ENCODE measurements around the gene DCTPP1. TPM values are rescaled to one million over a fixed set of nuclear protein-coding genes. Genes with fewer than 3 reads are reported as not detected.

DCTPP1 gene
- polyA plus RNA-seq, 2 of the 4 experiments (the other 2 are of a cell fraction): 105 to 121 TPM

GRCh38 chr16:30472328-30472942 is 42.6 kb upstream of the DCTPP1 start, which contains the start of gene ITGAL:
Gene ITGAL, plus strand, starts transcription at chr16:30472742. Its CDS starts 96 bp downstream, at chr16:30472838.
- CTCF ChIA-PET: interaction anchor here (1.0 to 1.4 kb wide), 3 partner anchors 12 to 22 kb away, joined by 3 to 5 read pairs (median 3); no protein-coding TSS in a partner anchor
- no peak within 1 kb of the TSS for H3K27ac ChIP-seq
- POLR2A ChIA-PET: no interaction called here
- H3K4me1 ChIP-seq: no peaks in the 10 kb centered on the region
- no peaks in the 10 kb centered on the region for H3K9me3 ChIP-seq
- no peak within 1 kb of the TSS for H3K4me2 ChIP-seq
- WGBS (ENCODE audit: missing lambda C conversion rate): 67% methylated on average over 8 of the region's 8 CpGs
- no peak within 1 kb of the TSS for H3K4me3 ChIP-seq
- DNase-seq (ENCODE audit: low read depth in 1 of 2, low spot score in 1 of 2) (no peak), ATAC-seq (no peak), FAIRE-seq (no peak)
- TF ChIP-seq TFCP2L1 (CRISPR knock-in tag; IDR thresholded peaks at IDR 0.05) (no peak), PBX3 (IDR thresholded peaks at IDR 0.05) (no peak), SREBF2 (IDR thresholded peaks at IDR 0.05) (no peak), ESRRA (IDR thresholded peaks at IDR 0.05; ENCODE audit: borderline replicate concordance, low read length) (no peak), GATA3 (IDR thresholded peaks at IDR 0.05; ENCODE audit: borderline replicate concordance) (no peak), ELK1 (IDR thresholded peaks at IDR 0.05; ENCODE audit: low read depth, low read length) (no peak), CHD4 (IDR thresholded peaks at IDR 0.05; ENCODE audit: borderline replicate concordance) (no peak), BHLHE40 (IDR thresholded peaks at IDR 0.05; ENCODE audit: low read depth, low read length) (no peak), REST (IDR thresholded peaks at IDR 0.05) (no peak), JUN (IDR thresholded peaks at IDR 0.05) (no peak), TP53 (CRISPR knock-in tag; IDR thresholded peaks at IDR 0.05) (no peak), FOSL2 (IDR thresholded peaks at IDR 0.05) (no peak), FOSL2 (CRISPR knock-in tag; IDR thresholded peaks at IDR 0.05) (no peak), NFE2L2 (conservative IDR thresholded peaks at IDR 0.05; ENCODE audit: low read length) (no peak), NR3C1 (IDR thresholded peaks at IDR 0.05) (no peak), MAZ (IDR thresholded peaks at IDR 0.05; ENCODE audit: borderline replicate concordance, low read depth, low read length) (no peak)

- POLR2A ChIA-PET: no interaction called here
- Histone ChIP-seq H3K4me3 (no peak overlapping the region), H3K9me3 (no peaks in the 10 kb centered on the region), H3K27ac (no peak overlapping the region), H3K4me1 (no peaks in the 10 kb centered on the region), H3K4me2 (no peak overlapping the region)
- TF ChIP-seq PBX3 (IDR thresholded peaks at IDR 0.05) (no peak), RARB (CRISPR knock-in tag; IDR thresholded peaks at IDR 0.05) (no peak), ATOH8 (CRISPR knock-in tag; IDR thresholded peaks at IDR 0.05; ENCODE audit: low read depth) (no peak), HOXB13 (CRISPR knock-in tag; IDR thresholded peaks at IDR 0.05; ENCODE audit: low read depth) (no peak), CBX2 (IDR thresholded peaks at IDR 0.05; ENCODE audit: borderline replicate concordance, low read depth) (no peak), ZFP36 (IDR thresholded peaks at IDR 0.05; ENCODE audit: borderline replicate concordance, partially characterized antibody) (no peak), MAFK (IDR thresholded peaks at IDR 0.05; ENCODE audit: partially characterized antibody) (no peak)
- 72% methylated on average over 8 of the region's 8 CpGs for WGBS (ENCODE audit: missing lambda C conversion rate)
- DNase-seq (ENCODE audit: low read depth in 1 of 2, low spot score in 1 of 2) (no peak), FAIRE-seq (no peak), ATAC-seq (no peak)
- CTCF ChIA-PET: interaction anchor here (0.8 kb wide), 1 partner anchor 12 kb away, joined by 5 read pairs; no protein-coding TSS in a partner anchor
Measured at GRCh38 chr16:30470632-30470995, 40.8 kb upstream of the DCTPP1 start.

All from A549 (cell line).